Measurements from ENCODE around the gene PPP1R2.

GRCh38 chr3:195579281-195579680 lies 36.2 kb upstream of the PPP1R2 start:
- TF ChIP-seq ZNF707 (CRISPR knock-in tag; conservative IDR thresholded peaks at IDR 0.05) (no peak), ATF1 (CRISPR knock-in tag; IDR thresholded peaks at IDR 0.05) (no peak), ATF1 (tag; IDR thresholded peaks at IDR 0.05) (no peak), FOXA1 (IDR thresholded peaks at IDR 0.05; ENCODE audit: borderline replicate concordance) (no peak), EZH2 (IDR thresholded peaks at IDR 0.05; ENCODE audit: borderline replicate concordance, low read depth, low read length) (no peak), BRF1 (IDR thresholded peaks at IDR 0.05; ENCODE audit: borderline replicate concordance, extremely low read depth, insufficient read length) (no peak), CTCF (IDR thresholded peaks at IDR 0.05 in 2 of 3, conservative IDR thresholded peaks at IDR 0.05 in 1 of 3; ENCODE audit: insufficient read depth in 2 of 3, low read depth in 1 of 3, low read length in 3 of 3) (no peak), SMC3 (conservative IDR thresholded peaks at IDR 0.05; ENCODE audit: insufficient read depth, low read depth, low read length) (no peak), SP2 (IDR thresholded peaks at IDR 0.05; ENCODE audit: extremely low read depth, low read depth, low read length, poor library complexity, severe bottlenecking) (no peak), RBM39 (optimal IDR thresholded peaks at IDR 0.05; ENCODE audit: low read depth, low read length) (no peak), POLR2AphosphoS5 (IDR thresholded peaks at IDR 0.05; ENCODE audit: control insufficient read depth, insufficient read depth, low read depth, low read length) (no peak)

All from K562 (cell line).